ENCODE measurements around the gene WDR74. TPM values are rescaled to one million over a fixed set of nuclear protein-coding genes. Genes with fewer than 3 reads are reported as not detected.

Gene WDR74
- total RNA-seq, 1 donor from 2014 or later, result 35.3 TPM

DNA sequence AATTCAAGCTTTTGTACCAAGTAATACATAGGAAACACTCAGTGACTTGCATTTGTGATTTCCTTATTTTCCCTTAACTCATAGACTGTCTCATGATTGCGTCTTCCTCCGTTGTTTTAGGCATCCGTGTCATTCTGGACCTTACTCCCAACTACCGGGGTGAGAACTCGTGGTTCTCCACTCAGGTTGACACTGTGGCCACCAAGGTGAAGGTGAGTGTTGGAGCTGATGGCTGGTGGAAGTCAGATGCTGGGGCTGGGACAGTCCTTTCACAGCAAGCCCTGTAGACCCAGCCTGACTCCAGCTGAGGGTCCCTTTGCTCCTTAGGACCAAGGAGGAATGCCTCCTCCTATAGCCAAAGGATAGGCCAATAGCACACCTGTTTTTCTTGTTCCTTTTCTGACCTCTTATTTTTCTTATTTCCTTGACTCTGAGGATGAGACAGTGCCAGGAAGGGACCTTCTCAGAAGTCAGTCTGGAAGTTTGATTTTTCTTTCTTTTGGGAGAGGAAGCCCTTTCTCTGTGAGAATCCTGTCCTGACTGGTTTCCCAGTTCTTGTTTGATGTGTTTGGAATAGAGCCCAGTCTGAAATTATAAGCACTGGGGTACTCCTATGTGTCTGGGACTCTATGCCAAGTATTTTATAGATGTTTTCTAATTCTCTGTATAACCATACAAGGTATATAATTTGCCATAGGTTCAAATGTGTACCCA, 43.6 kb upstream of the WDR74 start:
- Histone ChIP-seq H3K4me1 (peaks cover 78% of the 10 kb centered on the region), H3K4me3 (peak overlapping the region; percentile 93), H3K27ac (peak overlapping the region; percentile 99), H3K36me3 (peaks cover 57% of the 10 kb centered on the region), H3K9me3 (no peaks in the 10 kb centered on the region), H3K27me3 (ENCODE audit: low read depth) (no peaks in the 10 kb centered on the region)
- DNase-seq, result no peak
- no peak for ATAC-seq
- TF ChIP-seq, protein P1, sequence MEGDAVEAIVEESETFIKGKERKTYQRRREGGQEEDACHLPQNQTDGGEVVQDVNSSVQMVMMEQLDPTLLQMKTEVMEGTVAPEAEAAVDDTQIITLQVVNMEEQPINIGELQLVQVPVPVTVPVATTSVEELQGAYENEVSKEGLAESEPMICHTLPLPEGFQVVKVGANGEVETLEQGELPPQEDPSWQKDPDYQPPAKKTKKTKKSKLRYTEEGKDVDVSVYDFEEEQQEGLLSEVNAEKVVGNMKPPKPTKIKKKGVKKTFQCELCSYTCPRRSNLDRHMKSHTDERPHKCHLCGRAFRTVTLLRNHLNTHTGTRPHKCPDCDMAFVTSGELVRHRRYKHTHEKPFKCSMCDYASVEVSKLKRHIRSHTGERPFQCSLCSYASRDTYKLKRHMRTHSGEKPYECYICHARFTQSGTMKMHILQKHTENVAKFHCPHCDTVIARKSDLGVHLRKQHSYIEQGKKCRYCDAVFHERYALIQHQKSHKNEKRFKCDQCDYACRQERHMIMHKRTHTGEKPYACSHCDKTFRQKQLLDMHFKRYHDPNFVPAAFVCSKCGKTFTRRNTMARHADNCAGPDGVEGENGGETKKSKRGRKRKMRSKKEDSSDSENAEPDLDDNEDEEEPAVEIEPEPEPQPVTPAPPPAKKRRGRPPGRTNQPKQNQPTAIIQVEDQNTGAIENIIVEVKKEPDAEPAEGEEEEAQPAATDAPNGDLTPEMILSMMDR (IDR thresholded peaks at IDR 0.05), result no peak
- intact Hi-C loops (cut with DNase I), result no loop called here

DNA sequence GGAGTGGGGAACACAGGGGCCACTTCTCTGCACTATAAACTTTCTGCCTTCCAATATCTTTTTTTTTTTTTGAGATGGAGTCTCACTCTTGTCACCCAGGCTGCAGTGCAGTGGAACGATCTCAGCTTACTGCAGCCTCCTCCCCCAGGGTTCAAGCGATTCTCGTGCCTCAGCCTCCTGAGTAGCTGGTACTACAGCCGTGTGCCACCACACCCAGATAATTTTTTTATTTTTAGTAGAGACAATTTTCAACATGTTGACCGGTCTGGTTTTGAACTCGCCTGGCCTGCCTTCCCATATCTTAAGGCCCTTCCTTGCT, 43.0 kb upstream of the WDR74 start:
- DNase-seq, result no peak
- intact Hi-C loops (cut with DNase I), result no loop called here
- Histone ChIP-seq H3K27ac (peak overlapping the region; percentile 99), H3K27me3 (ENCODE audit: low read depth) (no peaks in the 10 kb centered on the region), H3K36me3 (peaks cover 51% of the 10 kb centered on the region), H3K4me3 (peak overlapping the region; percentile 93), H3K9me3 (no peaks in the 10 kb centered on the region), H3K4me1 (peaks cover 74% of the 10 kb centered on the region)
- ATAC-seq, result no peak
- TF ChIP-seq, protein P1 (IDR thresholded peaks at IDR 0.05), result no peak

DNA sequence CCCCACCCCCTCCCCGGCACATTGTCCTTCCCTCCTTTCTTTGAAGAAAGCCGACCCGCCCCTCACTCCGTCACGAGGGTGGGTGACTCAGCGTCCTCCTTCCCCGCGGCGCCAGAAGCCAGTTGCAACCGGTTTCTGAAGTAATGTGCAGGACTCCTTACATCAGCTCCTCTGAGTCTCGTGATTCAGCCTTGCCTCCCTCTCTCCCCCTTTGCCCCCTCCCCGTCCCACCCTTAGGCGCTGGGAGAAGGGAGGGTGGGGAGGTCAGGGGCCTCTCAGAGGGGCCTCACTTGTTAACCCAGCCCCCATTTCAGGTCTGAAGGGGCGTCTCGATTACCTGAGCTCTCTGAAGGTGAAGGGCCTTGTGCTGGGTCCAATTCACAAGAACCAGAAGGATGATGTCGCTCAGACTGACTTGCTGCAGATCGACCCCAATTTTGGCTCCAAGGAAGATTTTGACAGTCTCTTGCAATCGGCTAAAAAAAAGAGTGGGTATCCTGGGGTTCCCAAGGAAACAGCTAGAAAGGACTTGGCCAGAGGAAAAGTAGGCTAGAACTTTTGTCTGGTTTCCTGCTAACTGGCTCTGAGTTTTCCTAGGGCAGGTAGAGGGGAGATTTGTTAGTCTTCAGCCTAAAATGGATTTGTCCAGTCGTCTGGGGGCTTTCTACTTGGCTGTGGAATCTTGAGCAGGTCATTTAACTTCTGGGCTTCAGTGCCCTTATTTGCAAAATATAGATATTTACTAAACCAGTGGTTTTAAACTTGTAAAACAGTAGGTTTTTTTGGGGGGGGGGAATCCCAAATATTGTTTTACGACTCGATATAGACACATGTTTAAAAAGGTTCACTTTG, 42.4 kb upstream of the WDR74 start:
- TF ChIP-seq, protein P1 (IDR thresholded peaks at IDR 0.05), result no peak
- Histone ChIP-seq H3K4me1 (peaks cover 68% of the 10 kb centered on the region), H3K36me3 (peaks cover 46% of the 10 kb centered on the region), H3K4me3 (peak overlapping the region; percentile 93), H3K27me3 (ENCODE audit: low read depth) (no peaks in the 10 kb centered on the region), H3K27ac (peak overlapping the region; percentile 99), H3K9me3 (no peaks in the 10 kb centered on the region)
- intact Hi-C loops (cut with DNase I), result no loop called here
- ATAC-seq (peak; percentile 86 to 89), DNase-seq (peak; percentile 95)

DNA sequence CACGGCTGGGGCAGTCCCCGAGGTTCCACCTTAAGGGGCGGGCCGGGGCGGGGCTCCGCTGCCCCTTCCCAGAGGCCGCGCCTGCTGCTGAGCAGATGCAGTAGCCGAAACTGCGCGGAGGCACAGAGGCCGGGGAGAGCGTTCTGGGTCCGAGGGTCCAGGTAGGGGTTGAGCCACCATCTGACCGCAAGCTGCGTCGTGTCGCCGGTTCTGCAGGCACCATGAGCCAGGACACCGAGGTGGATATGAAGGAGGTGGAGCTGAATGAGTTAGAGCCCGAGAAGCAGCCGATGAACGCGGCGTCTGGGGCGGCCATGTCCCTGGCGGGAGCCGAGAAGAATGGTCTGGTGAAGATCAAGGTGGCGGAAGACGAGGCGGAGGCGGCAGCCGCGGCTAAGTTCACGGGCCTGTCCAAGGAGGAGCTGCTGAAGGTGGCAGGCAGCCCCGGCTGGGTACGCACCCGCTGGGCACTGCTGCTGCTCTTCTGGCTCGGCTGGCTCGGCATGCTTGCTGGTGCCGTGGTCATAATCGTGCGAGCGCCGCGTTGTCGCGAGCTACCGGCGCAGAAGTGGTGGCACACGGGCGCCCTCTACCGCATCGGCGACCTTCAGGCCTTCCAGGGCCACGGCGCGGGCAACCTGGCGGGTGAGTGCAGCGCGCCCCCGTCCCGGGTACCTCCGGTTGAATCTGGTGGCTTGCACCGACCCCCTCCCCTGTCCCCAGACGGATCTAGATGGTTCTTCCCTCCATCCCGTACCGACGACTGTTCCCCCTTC, 41.6 kb upstream of the WDR74 start, which contains the start of gene SLC3A2:
SLC3A2 (plus strand) TSS at position 94 of the 776 bp plus-strand sequence; CDS start at position 222, 128 bp downstream.
- ATAC-seq (peak; percentile 95 to 96), DNase-seq (peak; percentile 93)
- intact Hi-C loops (cut with DNase I), result no loop called here
- H3K4me1 ChIP-seq, result peaks cover 60% of the 10 kb centered on the region
- H3K9me3 ChIP-seq, result no peaks in the 10 kb centered on the region
- peak within 1 kb of the TSS; percentile 93 for H3K4me3 ChIP-seq
- TF ChIP-seq, protein P1 (IDR thresholded peaks at IDR 0.05), result peak; percentile 74
- peaks cover 37% of the 10 kb centered on the region for H3K36me3 ChIP-seq
- H3K27ac ChIP-seq, result peak within 1 kb of the TSS; percentile 99
- H3K27me3 ChIP-seq (ENCODE audit: low read depth), result no peaks in the 10 kb centered on the region

- peaks cover 53% of the 10 kb centered on the region for H3K4me1 ChIP-seq
- intact Hi-C loops (cut with DNase I), result no loop called here
Measured at GRCh38 chr11:62880231-62880802, 40.9 kb upstream of the WDR74 start.

More at GRCh38 chr11:62880231-62880802, 40.9 kb upstream of the WDR74 start:
- H3K36me3 ChIP-seq, result peaks cover 31% of the 10 kb centered on the region
- peak overlapping the region; percentile 99 for H3K27ac ChIP-seq
- no peaks in the 10 kb centered on the region for H3K9me3 ChIP-seq
- DNase-seq, result peak; percentile 71
- ATAC-seq, result peak; percentile 46 to 57
- TF ChIP-seq, protein P1 (IDR thresholded peaks at IDR 0.05), result no peak
- no peaks in the 10 kb centered on the region for H3K27me3 ChIP-seq (ENCODE audit: low read depth)
- peak overlapping the region; percentile 93 for H3K4me3 ChIP-seq

Measured in lower lobe of right lung (tissue), 2 donors.